T-helper 2 cell treated with Interferon-gamma antibody and Interleukin-4, amounts not matched to agents 5 μg/mL and 100 μg/mL, for 36 hours (primary cell): ENCODE measurements around the gene LDLR.

Source experiments
- DNase-seq: peaks from one replicate; pipeline ENCODE4 v3.0.0; 2021; ENCODE audit warnings: low spot score
- H3K27ac Mint-ChIP-seq: one replicate; pipeline ENCODE4 v1.8.0; 2021; ENCODE audit warnings: mild to moderate bottlenecking, mixed read lengths
- H3K27me3 Mint-ChIP-seq: one replicate; pipeline ENCODE4 v1.8.0; 2021; ENCODE audit warnings: low read depth, mixed read lengths
- H3K36me3 Mint-ChIP-seq: one replicate; pipeline ENCODE4 v1.8.0; 2021; ENCODE audit warnings: low read depth, mixed read lengths
- H3K4me1 Mint-ChIP-seq: one replicate; pipeline ENCODE4 v1.8.0; 2021; ENCODE audit warnings: low read depth, mixed read lengths
- H3K4me3 Mint-ChIP-seq: one replicate; pipeline ENCODE4 v1.8.0; 2022; ENCODE audit warnings: mild to moderate bottlenecking, moderate library complexity, mixed read lengths
- H3K9me3 Mint-ChIP-seq: one replicate; pipeline ENCODE4 v1.8.0; 2021; ENCODE audit warnings: mixed read lengths

Gene LDLR

DNA sequence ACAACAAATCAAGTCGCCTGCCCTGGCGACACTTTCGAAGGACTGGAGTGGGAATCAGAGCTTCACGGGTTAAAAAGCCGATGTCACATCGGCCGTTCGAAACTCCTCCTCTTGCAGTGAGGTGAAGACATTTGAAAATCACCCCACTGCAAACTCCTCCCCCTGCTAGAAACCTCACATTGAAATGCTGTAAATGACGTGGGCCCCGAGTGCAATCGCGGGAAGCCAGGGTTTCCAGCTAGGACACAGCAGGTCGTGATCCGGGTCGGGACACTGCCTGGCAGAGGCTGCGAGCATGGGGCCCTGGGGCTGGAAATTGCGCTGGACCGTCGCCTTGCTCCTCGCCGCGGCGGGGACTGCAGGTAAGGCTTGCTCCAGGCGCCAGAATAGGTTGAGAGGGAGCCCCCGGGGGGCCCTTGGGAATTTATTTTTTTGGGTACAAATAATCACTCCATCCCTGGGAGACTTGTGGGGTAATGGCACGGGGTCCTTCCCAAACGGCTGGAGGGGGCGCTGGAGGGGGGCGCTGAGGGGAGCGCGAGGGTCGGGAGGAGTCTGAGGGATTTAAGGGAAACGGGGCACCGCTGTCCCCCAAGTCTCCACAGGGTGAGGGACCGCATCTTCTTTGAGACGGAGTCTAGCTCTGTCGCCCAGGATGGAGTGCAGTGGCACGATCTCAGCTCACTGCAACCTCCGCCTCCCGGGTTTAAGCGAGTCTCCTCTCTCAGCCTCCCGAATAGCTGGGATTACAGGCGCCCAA is at the start of gene LDLR:
TSS of gene LDLR (plus strand) at position 210 of the 760 bp plus-strand sequence. CDS start at position 296, 86 bp downstream.
- Mint-ChIP-seq H3K4me3 (peak within 1 kb of the TSS; percentile 98), H3K27me3 (no peaks in the 10 kb centered on the region), H3K27ac (peak within 1 kb of the TSS; percentile 99), H3K4me1 (peaks cover 29% of the 10 kb centered on the region), H3K9me3 (no peaks in the 10 kb centered on the region), H3K36me3 (peaks cover 34% of the 10 kb centered on the region)
- peak; percentile 89 for DNase-seq

DNA sequence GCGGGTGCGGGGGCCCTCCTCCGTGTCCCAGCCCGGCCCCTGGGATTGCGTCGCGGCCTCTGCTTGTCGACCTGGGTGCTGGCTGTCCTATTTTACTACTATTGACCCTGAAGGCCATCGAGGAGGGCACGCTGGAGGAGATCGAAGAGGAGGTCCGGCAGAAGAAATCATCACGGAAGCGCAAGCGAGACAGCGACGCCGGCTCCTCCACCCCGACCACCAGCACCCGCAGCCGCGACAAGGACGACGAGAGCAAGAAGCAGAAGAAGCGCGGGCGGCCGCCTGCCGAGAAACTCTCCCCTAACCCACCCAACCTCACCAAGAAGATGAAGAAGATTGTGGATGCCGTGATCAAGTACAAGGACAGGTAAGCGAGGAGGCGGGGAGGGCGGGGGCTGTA is 48.1 kb upstream of the LDLR start:
- Mint-ChIP-seq H3K27ac (no peak overlapping the region), H3K4me1 (no peaks in the 10 kb centered on the region), H3K9me3 (no peaks in the 10 kb centered on the region), H3K36me3 (peaks cover 43% of the 10 kb centered on the region), H3K27me3 (no peaks in the 10 kb centered on the region), H3K4me3 (no peak overlapping the region)
- DNase-seq = no peak

DNA sequence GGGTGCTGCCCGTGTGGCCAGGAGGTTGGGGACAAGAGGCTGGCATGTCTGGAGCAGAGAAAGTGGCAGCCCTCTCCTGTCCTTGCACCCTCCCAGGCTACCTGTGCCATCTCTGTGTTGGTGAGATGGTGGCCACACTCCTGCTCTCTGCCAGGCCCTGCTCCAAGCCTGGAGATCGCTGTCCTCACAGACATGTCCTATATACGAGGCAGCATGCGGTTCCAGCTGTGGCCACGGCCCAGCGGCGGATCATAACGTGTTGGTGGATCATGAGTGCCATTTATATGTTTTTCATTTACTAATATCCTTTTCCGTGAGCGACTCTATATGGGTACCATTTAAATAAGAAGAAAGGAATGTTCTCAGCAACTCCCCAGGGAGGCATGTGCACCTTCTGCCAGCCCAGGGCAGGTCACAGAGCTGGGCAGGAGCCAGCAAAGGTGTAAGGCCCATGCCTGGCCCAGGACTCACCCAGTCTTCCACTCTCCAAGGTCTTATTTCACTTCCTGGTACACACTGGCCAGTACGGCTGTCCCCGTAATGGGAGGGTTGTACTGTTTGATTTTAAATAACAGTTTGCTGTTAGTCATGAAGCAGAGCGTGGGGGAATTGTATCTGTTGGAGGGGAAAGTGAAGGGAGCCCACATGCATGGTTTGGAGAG is 47.2 kb upstream of the LDLR start:
- Mint-ChIP-seq H3K9me3 (no peaks in the 10 kb centered on the region), H3K27me3 (no peaks in the 10 kb centered on the region), H3K36me3 (peaks cover 39% of the 10 kb centered on the region), H3K4me1 (no peaks in the 10 kb centered on the region), H3K27ac (peak overlapping the region; percentile 55), H3K4me3 (no peak overlapping the region)
- no peak for DNase-seq

DNA sequence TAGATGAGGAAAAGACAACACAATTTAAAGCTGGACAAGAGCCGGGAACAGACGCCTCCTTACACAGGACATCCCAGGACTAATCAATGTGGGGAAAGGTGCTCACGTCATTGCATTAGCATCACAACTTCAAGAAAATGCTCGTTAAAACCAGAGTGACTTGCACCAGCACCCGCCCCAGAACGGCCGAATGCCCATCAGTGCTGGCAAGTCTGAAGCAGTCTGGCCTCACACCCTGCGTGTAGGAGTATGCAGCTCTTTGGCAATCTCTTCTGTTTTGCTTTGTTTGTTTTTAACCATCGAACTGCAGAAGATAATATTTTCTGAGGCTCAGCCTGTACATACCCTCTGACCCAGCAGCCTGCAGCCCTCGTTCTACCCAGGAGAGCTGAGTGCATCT is 44.8 kb upstream of the LDLR start:
- no peak for DNase-seq
- peaks cover 13% of the 10 kb centered on the region for H3K4me1 Mint-ChIP-seq
- H3K27ac Mint-ChIP-seq = no peak overlapping the region
- H3K27me3 Mint-ChIP-seq = no peaks in the 10 kb centered on the region
- no peak overlapping the region for H3K4me3 Mint-ChIP-seq
- peaks cover 34% of the 10 kb centered on the region for H3K36me3 Mint-ChIP-seq
- H3K9me3 Mint-ChIP-seq = no peaks in the 10 kb centered on the region

DNA sequence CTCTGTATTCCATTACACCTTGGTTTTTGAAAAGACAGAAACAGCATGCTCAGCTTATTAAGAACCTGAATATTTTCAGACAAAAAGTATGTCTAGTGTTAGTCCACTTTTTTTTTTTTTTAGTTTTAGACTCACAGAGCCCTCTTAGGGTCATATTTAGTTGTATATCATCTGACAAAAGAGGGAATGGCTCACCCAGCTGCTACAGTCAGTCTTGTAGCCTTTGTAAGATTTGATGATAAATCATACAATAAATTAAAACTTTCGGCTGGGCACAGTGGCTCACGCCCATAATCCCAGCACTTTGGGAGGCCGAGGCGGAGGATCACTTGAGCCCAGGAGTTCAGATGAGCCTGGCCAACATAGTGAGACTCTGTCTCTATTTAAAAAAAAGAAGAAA is 43.7 kb upstream of the LDLR start:
- H3K27ac Mint-ChIP-seq = no peak overlapping the region

DNA sequence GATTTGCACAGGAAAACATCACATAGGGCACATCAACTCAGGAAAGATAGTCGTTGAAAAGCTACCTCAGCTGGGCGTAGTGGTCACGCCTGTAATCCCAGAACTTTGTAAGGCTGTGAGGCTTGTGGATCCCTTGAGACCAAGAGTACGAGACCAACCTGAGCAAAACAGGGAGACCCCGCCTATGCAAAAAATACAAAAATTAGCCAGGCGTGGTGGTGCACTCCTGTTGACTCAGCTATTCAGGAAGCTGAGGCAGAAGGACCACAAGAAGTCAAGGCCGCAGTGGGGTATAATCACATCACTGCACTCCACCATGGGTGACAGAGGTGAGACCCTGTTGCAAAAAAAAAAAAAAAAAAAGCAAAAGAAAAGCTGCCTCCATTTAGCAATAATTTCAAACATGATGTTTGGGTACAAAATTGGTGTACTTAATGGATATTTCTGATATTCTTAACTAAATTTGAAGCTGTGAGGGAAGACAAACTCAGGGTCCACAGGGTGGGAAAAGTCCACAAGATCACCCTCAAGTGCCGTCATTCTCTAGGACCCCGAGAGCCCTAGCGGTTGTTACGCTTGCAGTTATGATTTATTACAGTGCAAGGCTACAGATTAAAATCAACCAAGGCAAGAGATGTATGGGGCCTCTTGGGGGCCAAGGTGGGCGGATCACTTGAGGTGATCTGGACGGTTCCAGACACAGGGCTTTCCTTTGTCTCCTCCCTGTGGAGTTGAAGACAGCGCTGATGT is 42.5 kb upstream of the LDLR start:
- Mint-ChIP-seq H3K9me3 (no peaks in the 10 kb centered on the region), H3K4me3 (no peak overlapping the region), H3K4me1 (peaks cover 16% of the 10 kb centered on the region), H3K36me3 (peaks cover 26% of the 10 kb centered on the region), H3K27me3 (no peaks in the 10 kb centered on the region), H3K27ac (no peak overlapping the region)
- DNase-seq = no peak

More for the DNA sequence above, 43.7 kb upstream of the LDLR start:
- Mint-ChIP-seq H3K27me3 (no peaks in the 10 kb centered on the region), H3K4me1 (peaks cover 16% of the 10 kb centered on the region), H3K4me3 (no peak overlapping the region), H3K9me3 (no peaks in the 10 kb centered on the region), H3K36me3 (peaks cover 34% of the 10 kb centered on the region)
- no peak for DNase-seq

DNA sequence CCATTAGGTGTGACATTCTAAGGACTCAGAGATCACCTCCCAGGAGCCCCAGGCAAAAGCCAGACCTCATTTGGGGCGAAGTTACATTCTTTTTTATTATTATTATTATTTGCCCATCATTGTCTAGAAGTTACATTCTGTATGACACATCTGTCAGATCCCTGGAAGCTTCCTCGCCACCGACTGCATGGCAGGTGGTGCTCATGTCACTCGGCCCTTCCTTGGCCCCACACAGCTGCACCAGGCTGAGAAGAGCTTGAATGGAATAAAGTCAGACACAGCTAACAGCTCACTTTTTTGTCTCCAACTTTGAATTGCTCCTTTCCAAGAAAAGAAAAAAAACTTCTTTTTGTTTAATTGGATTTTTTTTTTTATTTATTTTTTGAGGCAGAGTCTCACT is 41.4 kb upstream of the LDLR start:
- Mint-ChIP-seq H3K4me3 (no peak overlapping the region), H3K27ac (peak overlapping the region; percentile 70), H3K9me3 (no peaks in the 10 kb centered on the region), H3K27me3 (no peaks in the 10 kb centered on the region), H3K4me1 (peaks cover 16% of the 10 kb centered on the region), H3K36me3 (peaks cover 18% of the 10 kb centered on the region)
- no peak for DNase-seq

DNA sequence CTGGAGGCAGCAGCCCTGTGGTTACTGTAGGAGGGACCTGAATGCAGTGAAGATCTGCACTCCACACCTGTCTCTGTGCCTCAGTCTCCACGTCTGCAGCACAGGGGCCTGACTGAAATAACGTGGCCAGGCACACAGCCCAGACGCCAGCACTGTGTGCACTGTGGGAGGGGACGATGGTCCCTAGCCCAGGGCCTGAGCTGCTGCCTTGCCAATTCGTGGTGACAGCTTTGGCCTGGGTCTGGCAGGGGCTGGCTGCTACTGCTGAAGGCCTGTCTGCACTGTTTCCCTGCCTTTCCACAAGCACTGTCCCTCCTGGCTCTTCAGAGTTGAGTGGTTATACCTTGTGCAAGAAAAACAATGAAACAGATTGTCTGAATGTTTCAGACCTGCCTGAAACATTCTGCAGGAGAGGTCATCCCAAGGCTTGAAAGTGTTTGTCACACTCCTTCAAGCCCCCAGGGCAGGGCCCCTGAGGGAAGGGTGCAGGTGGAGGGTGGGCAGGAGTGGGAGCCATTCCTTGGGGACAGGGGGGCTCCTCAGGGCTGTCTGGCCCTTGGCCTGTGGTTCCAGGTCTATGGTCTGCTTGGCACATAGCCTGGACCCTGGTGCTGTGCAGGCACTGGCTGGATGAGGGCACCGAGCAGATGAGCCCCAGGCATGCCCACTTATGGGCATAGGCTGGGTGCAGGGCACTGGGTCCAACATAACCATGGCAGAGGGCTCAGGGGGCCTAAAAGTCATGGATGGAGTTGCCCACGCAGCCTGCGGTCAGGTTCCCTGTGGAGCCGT is 38.7 kb upstream of the LDLR start:
- H3K9me3 Mint-ChIP-seq = no peaks in the 10 kb centered on the region
- peak overlapping the region; percentile 41 for H3K27ac Mint-ChIP-seq
- no peaks in the 10 kb centered on the region for H3K27me3 Mint-ChIP-seq
- peaks cover 12% of the 10 kb centered on the region for H3K36me3 Mint-ChIP-seq
- H3K4me1 Mint-ChIP-seq = peaks cover 16% of the 10 kb centered on the region
- DNase-seq = no peak
- no peak overlapping the region for H3K4me3 Mint-ChIP-seq

DNA sequence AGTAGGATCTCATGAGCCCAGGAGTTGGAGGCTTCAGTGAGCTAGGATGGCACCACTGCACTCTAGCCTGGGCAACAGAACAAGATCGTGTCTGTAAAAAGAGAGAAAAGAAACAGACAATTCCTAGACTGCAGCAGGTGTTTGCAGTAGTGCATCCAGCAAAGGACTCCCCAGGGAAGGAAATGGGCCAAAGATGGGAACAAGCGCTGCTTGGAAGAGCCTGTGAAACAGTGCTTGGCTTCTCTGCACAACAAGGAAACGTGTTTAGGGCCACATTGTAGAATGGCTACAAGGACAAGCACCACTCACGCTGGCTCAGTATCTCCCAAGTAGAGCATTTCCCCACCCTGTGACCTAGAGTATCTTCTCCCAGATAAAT is 35.5 kb upstream of the LDLR start:
- Mint-ChIP-seq H3K36me3 (peaks cover 1% of the 10 kb centered on the region), H3K9me3 (no peaks in the 10 kb centered on the region), H3K27ac (no peak overlapping the region), H3K4me1 (peaks cover 8% of the 10 kb centered on the region), H3K4me3 (no peak overlapping the region), H3K27me3 (no peaks in the 10 kb centered on the region)
- no peak for DNase-seq

DNA sequence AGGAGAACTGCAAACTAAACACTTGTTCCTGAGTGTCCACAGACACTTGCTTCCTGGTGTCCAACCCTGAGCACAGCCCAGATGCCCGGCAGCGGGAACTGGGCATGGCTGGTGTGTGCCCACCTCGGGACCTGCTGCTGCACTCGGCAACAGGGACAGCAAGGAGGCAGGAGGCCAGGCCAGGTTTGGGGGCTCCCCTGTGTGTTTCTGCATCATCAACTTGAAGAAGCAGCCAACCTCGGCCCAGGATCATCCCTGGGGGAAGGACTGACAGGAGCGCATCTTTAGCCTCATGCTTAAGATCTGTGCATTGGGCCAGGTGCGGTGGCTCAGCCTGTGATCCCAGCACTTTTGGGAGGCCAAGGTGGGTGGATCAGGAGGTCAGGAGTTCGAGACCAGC is 35.1 kb upstream of the LDLR start:
- Mint-ChIP-seq H3K27ac (no peak overlapping the region), H3K4me3 (no peak overlapping the region), H3K27me3 (no peaks in the 10 kb centered on the region), H3K4me1 (peaks cover 5% of the 10 kb centered on the region), H3K36me3 (peaks cover 2% of the 10 kb centered on the region), H3K9me3 (no peaks in the 10 kb centered on the region)
- DNase-seq = no peak

DNA sequence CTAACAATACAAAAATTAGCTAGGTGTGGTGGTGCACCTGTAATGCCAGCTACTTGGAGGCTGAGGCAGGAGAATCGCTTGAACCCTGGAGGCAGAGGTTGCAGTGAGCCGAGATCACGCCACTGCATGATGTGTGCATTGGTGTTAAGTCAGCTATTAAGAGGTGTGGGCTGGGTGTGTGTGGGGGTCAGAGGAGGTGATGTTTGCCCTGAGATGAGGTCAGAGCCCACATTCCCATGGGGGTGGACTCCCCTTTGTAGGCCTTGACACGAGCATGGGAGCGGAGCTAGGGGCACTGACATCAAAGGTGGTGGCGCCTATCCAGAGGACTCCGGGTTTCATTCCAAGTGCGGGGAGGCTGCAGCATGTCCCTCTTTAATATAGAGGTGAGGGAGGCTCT is 34.6 kb upstream of the LDLR start:
- Mint-ChIP-seq H3K36me3 (peaks cover 4% of the 10 kb centered on the region), H3K27me3 (no peaks in the 10 kb centered on the region), H3K4me1 (peaks cover under 1% of the 10 kb centered on the region), H3K27ac (no peak overlapping the region), H3K9me3 (no peaks in the 10 kb centered on the region), H3K4me3 (no peak overlapping the region)
- DNase-seq = no peak

DNA sequence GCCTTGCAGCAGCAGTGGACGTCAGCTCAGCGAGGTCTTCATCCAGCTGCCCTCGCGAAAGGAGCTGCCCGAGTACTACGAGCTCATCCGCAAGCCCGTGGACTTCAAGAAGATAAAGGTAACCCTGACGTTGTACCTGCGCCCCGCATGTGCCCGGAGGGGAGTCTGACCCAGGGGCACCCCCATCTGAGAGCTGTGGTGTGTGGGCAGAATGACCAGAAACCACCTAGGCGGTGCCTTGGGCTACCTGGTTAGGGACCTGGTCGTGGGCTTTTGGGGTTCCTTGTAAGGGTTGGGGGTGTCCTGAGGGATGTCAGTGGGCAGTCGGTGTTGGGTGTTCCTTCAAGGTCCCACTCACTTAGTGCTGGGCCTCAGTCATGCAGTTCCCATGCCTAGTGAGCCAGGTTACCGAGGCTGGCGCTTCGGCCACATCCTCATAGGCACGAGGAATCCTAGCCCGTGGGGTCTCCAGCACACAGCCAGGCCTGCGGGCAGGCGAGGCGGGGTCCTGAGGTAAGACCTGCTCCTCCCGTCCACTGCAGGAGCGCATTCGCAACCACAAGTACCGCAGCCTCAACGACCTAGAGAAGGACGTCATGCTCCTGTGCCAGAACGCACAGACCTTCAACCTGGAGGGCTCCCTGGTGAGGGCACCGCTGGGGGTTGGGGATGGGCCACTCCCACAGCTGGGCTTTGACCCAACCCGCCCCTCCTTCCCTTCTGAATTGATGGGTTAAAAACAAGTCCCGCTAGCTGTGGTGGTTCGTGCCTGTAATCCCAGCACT is 30.8 kb upstream of the LDLR start:
- H3K27me3 Mint-ChIP-seq = no peaks in the 10 kb centered on the region

More for the DNA sequence above, 30.8 kb upstream of the LDLR start:
- no peaks in the 10 kb centered on the region for H3K4me1 Mint-ChIP-seq
- H3K36me3 Mint-ChIP-seq = peaks cover 9% of the 10 kb centered on the region
- H3K27ac Mint-ChIP-seq = no peak overlapping the region
- no peaks in the 10 kb centered on the region for H3K9me3 Mint-ChIP-seq
- no peak for DNase-seq
- no peak overlapping the region for H3K4me3 Mint-ChIP-seq
